CD8-positive, alpha-beta memory T cell (primary cell): ENCODE measurements around the gene ATP9A. TPM values are rescaled to one million over a fixed set of nuclear protein-coding genes. Genes with fewer than 3 reads are reported as not detected.
A peak's percentile ranks its signal among the peaks of the same experiment; 100 is the strongest.

ENCODE experiments used
- CTCF ChIA-PET: fragments of 350-600 bp; sonication (Branson Sonifier 250); formaldehyde crosslinking; loops from one replicate; lab custom pipeline; 2021; ENCODE audit warnings: antibody characterized with exemption; lab: Charles Lee
- POLR2A ChIA-PET: fragments of 350-600 bp; sonication (Branson Sonifier 250); formaldehyde crosslinking; loops from one replicate; lab custom pipeline; 2021; ENCODE audit warnings: antibody characterized with exemption; lab: Charles Lee
- DNase-seq, 5 donors: peaks; one replicate each; pipeline versions ENCODE4 v3.0.0 to v3.0.0-alpha.2; 2020 to 2022; ENCODE audit warnings: mixed read lengths in 1 of 5
- H3K27ac ChIP-seq: one replicate; pipeline ENCODE4 v1.7.0; 2013; ENCODE audit warnings: low read depth, mild to moderate bottlenecking, low read length, moderate library complexity
- H3K27me3 ChIP-seq: 2 replicates; pipeline ENCODE4 v1.7.0; 2013; ENCODE audit warnings: low read length, mild to moderate bottlenecking; ENCODE audit not compliant: insufficient read depth, poor library complexity, severe bottlenecking
- H3K36me3 ChIP-seq: 2 replicates; pipeline ENCODE4 v1.7.0; 2013; ENCODE audit warnings: mild to moderate bottlenecking, low read length, moderate library complexity; ENCODE audit not compliant: insufficient read depth
- H3K4me1 ChIP-seq: 2 replicates; pipeline ENCODE4 v1.7.0; 2013; ENCODE audit warnings: mild to moderate bottlenecking, low read length, moderate library complexity; ENCODE audit not compliant: insufficient read depth
- H3K4me3 ChIP-seq: 2 replicates; pipeline ENCODE4 v1.7.0; 2013; ENCODE audit warnings: mild to moderate bottlenecking, low read length
- H3K9me3 ChIP-seq: 2 replicates; pipeline ENCODE4 v1.7.0; 2013; ENCODE audit warnings: mild to moderate bottlenecking, low read length
- H3K27ac Mint-ChIP-seq, 8 donors: one replicate each; pipeline ENCODE4 v1.8.0; 2020 to 2021; ENCODE audit warnings: mixed read lengths in 8 of 8, mild to moderate bottlenecking in 6 of 8, inconsistent platforms in 3 of 8, moderate library complexity in 3 of 8
- H3K27me3 Mint-ChIP-seq, 2 donors: one replicate each; pipeline ENCODE4 v1.8.0; 2020 to 2021; ENCODE audit warnings: mixed read lengths in 2 of 2, mild to moderate bottlenecking in 1 of 2, moderate library complexity in 1 of 2
- H3K36me3 Mint-ChIP-seq, 3 donors: one replicate each; pipeline ENCODE4 v1.8.0; 2020 to 2021; ENCODE audit warnings: mixed read lengths in 3 of 3, inconsistent platforms in 1 of 3, mild to moderate bottlenecking in 1 of 3
- H3K4me1 Mint-ChIP-seq, 3 donors: one replicate each; pipeline ENCODE4 v1.8.0; 2020 to 2021; ENCODE audit warnings: mixed read lengths in 3 of 3, inconsistent platforms in 1 of 3, mild to moderate bottlenecking in 1 of 3
- H3K4me3 Mint-ChIP-seq, 7 donors: one replicate each; pipeline ENCODE4 v1.8.0; 2020 to 2021; ENCODE audit warnings: mixed read lengths in 7 of 7, mild to moderate bottlenecking in 6 of 7, moderate library complexity in 4 of 7, inconsistent platforms in 2 of 7
- H3K9me3 Mint-ChIP-seq, 5 donors: one replicate each; pipeline ENCODE4 v1.8.0; 2020 to 2022; ENCODE audit warnings: mixed read lengths in 5 of 5, mild to moderate bottlenecking in 3 of 5, moderate library complexity in 2 of 5, inconsistent platforms in 1 of 5
- polyA plus RNA-seq: library from polyadenylated mRNA; unstranded; fragments of 300-500 nt; fragmentation: Illumina TruSeq; gene quantifications from one replicate; pipeline ENCODE4 v1.2.3, GENCODE V29; 2021
- total RNA-seq, 2 experiments: library from RNA; stranded (reverse); gene quantifications; one replicate each; pipeline ENCODE4 v1.2.3, GENCODE V29; 2021

Gene ATP9A
- total and polyA plus RNA-seq, 3 experiments from 2014 or later, result 0.46 to 2.3 (median 2.0) TPM

DNA sequence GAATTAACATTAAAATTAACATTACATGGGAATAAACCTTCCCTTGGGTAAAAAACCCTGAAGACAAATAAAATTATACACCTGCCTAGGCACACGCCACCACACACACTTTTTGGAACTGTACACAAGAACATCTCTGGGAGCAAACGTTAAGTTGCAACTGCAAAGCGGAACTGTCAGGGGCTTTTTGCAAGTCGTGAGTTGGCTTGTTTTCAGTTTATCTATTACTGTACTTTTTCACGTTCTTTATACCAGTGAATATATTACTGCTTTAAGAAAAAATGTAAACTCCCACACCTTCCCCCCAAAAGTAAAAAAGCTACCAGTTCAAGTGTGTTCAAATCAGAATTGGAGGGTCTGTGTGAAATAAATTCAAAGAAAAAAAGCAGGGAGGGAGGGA is 160.1 kb downstream of the ATP9A start:
- H3K27ac ChIP-seq, result no peak overlapping the region
- no peak overlapping the region for H3K4me3 ChIP-seq
- H3K9me3 Mint-ChIP-seq, result no peaks in the 10 kb centered on the region
- H3K27me3 Mint-ChIP-seq, result peaks cover 16 to 28% of the 10 kb centered on the region in 2 donors
- H3K36me3 Mint-ChIP-seq, result peaks cover 0 to 4% (median 0%) of the 10 kb centered on the region in 3 donors
- ChIA-PET CTCF (interaction anchor here (0.7 to 2.7 kb wide), 3 partner anchors 12 to 16 kb away, joined by 3 to 9 read pairs (median 4); no protein-coding TSS in a partner anchor), POLR2A (no interaction called here)
- no peaks in the 10 kb centered on the region for H3K4me1 ChIP-seq
- H3K4me1 Mint-ChIP-seq, result peaks cover 26 to 43% (median 40%) of the 10 kb centered on the region in 3 donors
- H3K4me3 Mint-ChIP-seq, result peak overlapping the region; percentile 43 to 70 (median 63)
- H3K36me3 ChIP-seq, result no peaks in the 10 kb centered on the region
- no peaks in the 10 kb centered on the region for H3K27me3 ChIP-seq
- H3K9me3 ChIP-seq, result no peaks in the 10 kb centered on the region
- no peak for DNase-seq
- peak overlapping the region in 4 of 8 donors; percentile 3 to 73 (median 26) for H3K27ac Mint-ChIP-seq

DNA sequence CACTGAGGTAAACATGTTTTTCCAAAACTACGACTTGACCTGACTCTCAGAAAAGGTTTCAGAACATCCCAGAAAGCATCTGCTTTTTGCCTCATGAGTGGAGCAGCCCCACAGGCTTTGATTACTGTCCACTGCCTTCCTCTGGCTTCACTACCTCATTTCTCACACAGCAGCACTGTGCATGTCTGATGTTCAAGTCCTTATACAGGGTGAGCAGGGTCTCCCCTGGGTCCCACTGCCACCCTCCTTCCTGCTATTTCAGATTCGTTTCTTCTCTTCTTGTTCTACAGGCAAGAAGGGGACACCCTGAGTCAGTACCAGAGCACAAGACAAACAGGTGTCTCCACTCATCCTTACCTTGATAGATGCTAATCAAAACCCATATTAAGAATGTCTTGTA is 161.0 kb downstream of the ATP9A start:
- CTCF ChIA-PET, result interaction anchor here (2.7 kb wide), 1 partner anchor 11 kb away, joined by 9 read pairs; no protein-coding TSS in a partner anchor
- Histone ChIP-seq H3K4me3 (no peak overlapping the region), H3K36me3 (no peaks in the 10 kb centered on the region), H3K9me3 (no peaks in the 10 kb centered on the region), H3K4me1 (no peaks in the 10 kb centered on the region), H3K27ac (no peak overlapping the region), H3K27me3 (no peaks in the 10 kb centered on the region)
- Mint-ChIP-seq H3K4me1 (peaks cover 26 to 43% (median 40%) of the 10 kb centered on the region in 3 donors), H3K27me3 (peaks cover 16 to 28% of the 10 kb centered on the region in 2 donors), H3K9me3 (no peaks in the 10 kb centered on the region), H3K4me3 (peak overlapping the region in 5 of 7 donors; percentile 3 to 54 (median 32)), H3K27ac (peak overlapping the region in 1 of 8 donors; percentile 45), H3K36me3 (peaks cover 0 to 3% (median 0%) of the 10 kb centered on the region in 3 donors)
- no peak for DNase-seq
- POLR2A ChIA-PET, result no interaction called here

DNA sequence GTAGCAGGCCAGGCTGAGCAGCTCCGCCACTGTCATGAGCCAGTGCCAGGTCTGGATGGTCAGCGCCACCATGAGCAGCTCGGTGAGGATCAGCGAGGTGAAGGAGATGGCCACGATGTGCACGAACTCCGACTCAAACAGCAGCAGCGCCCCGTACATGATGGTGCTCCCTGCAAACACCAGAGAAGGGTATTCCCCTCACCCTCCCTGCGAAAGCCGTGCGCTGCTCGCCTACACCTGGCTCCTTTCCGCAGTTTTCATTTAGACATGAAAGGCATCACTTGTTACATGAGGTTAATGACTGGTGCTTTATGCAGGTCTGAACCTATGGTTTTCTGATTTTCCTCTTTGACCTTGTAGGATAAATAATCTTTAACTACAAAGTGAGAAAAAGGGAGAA is 163.3 kb downstream of the ATP9A start:
- H3K4me1 ChIP-seq, result no peaks in the 10 kb centered on the region
- H3K27ac ChIP-seq, result no peak overlapping the region
- H3K27me3 ChIP-seq, result no peaks in the 10 kb centered on the region
- Mint-ChIP-seq H3K9me3 (no peaks in the 10 kb centered on the region), H3K4me3 (peak overlapping the region in 5 of 7 donors; percentile 4 to 69 (median 54)), H3K36me3 (peaks cover 0 to 2% (median 0%) of the 10 kb centered on the region in 3 donors), H3K27me3 (peaks cover 13 to 24% of the 10 kb centered on the region in 2 donors), H3K27ac (peak overlapping the region in 3 of 8 donors; percentile 35 to 73 (median 50)), H3K4me1 (peaks cover 15 to 25% (median 25%) of the 10 kb centered on the region in 3 donors)
- no peaks in the 10 kb centered on the region for H3K9me3 ChIP-seq
- no peak for DNase-seq
- H3K4me3 ChIP-seq, result no peak overlapping the region
- H3K36me3 ChIP-seq, result no peaks in the 10 kb centered on the region
- POLR2A ChIA-PET, result no interaction called here
- CTCF ChIA-PET, result interaction anchor here (1.3 to 2.2 kb wide), 2 partner anchors 9 to 22 kb away, joined by 3 to 6 read pairs; no protein-coding TSS in a partner anchor

DNA sequence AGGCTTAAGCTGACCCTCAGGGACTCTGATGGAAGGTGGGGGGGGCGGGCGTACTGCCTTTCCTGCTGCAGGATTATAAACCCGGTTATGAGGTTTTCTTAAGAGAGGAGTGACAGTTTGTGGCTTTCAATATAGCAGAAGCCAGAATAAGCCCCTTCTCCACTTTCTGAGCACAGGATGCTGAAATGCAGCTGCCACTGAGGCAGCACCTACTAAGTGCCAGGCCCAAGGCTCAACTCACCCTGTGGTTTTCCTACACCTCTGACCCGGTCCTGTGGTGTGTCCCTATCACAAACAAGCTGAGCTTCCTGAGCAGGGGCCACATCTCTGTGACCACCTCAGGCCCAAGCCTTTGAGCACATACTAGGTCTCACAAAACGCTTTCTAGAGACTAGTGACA is 166.1 kb downstream of the ATP9A start:
- ChIA-PET POLR2A (no interaction called here), CTCF (no interaction called here)
- H3K9me3 Mint-ChIP-seq, result no peaks in the 10 kb centered on the region
- H3K27me3 Mint-ChIP-seq, result peaks cover 5 to 9% of the 10 kb centered on the region in 2 donors
- peaks cover under 1 to 4% (median 1%) of the 10 kb centered on the region in 3 donors for H3K4me1 Mint-ChIP-seq
- Histone ChIP-seq H3K4me1 (no peaks in the 10 kb centered on the region), H3K36me3 (no peaks in the 10 kb centered on the region), H3K27ac (no peak overlapping the region), H3K4me3 (no peak overlapping the region), H3K27me3 (no peaks in the 10 kb centered on the region), H3K9me3 (no peaks in the 10 kb centered on the region)
- H3K27ac Mint-ChIP-seq, result no peak overlapping the region
- H3K36me3 Mint-ChIP-seq, result no peaks in the 10 kb centered on the region
- no peak for DNase-seq
- H3K4me3 Mint-ChIP-seq, result no peak overlapping the region

DNA sequence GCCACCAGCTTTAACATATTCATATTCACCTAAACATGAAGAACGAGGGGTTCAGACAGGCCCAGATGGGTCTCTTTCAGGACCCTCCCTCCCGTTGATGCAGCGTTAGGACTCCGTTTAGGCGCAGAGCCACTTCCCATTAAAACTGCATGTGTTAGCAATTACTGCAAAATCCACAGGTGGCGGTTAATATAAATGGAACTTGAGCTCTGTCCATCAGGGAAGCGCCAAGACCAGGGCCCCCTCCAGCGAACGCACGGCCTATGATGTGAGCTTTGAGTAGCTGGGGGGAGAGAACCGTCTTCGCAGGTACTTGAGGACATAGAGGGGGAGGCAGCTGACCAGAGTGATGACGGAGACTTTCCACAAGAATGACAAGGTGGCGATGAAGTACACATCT is 167.2 kb downstream of the ATP9A start:
- Mint-ChIP-seq H3K27ac (no peak overlapping the region), H3K9me3 (no peaks in the 10 kb centered on the region), H3K4me1 (peaks cover 0 to 4% (median under 1%) of the 10 kb centered on the region in 3 donors), H3K27me3 (peaks cover 4 to 7% of the 10 kb centered on the region in 2 donors), H3K36me3 (no peaks in the 10 kb centered on the region), H3K4me3 (no peak overlapping the region)
- no peak for DNase-seq
- H3K27ac ChIP-seq, result no peak overlapping the region
- no peak overlapping the region for H3K4me3 ChIP-seq
- H3K4me1 ChIP-seq, result no peaks in the 10 kb centered on the region
- H3K36me3 ChIP-seq, result no peaks in the 10 kb centered on the region
- H3K27me3 ChIP-seq, result no peaks in the 10 kb centered on the region
- CTCF ChIA-PET, result interaction anchor here (0.7 to 0.8 kb wide), 2 partner anchors 13 to 214 kb away, joined by 3 to 4 read pairs; no protein-coding TSS in a partner anchor
- POLR2A ChIA-PET, result interaction anchor here (0.9 kb wide), 1 partner anchor 9 kb away, joined by 4 read pairs; no protein-coding TSS in a partner anchor
- H3K9me3 ChIP-seq, result no peaks in the 10 kb centered on the region

DNA sequence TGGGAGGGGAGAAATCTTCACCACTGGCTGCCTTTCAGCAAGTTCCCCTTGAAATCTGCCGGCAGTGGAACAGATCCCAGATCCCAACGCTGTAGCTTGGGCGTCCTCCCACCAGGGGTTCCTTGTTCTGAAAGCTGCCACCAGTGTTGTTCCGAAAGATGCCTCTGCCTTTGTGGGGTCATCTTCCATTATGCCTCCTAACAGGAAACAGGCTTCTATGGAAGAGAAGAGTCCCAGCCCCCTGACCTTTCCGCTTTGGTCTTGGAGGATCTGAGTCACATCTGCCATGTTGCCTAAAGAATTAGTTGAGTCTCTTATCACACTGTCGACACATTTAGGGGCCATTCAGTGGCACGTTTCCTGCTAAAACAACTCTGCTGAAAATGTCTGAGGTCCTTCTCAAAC is 168.2 kb downstream of the ATP9A start:
- Mint-ChIP-seq H3K27ac (no peak overlapping the region), H3K4me1 (peaks cover 3 to 7% (median 6%) of the 10 kb centered on the region in 3 donors)

DNA sequence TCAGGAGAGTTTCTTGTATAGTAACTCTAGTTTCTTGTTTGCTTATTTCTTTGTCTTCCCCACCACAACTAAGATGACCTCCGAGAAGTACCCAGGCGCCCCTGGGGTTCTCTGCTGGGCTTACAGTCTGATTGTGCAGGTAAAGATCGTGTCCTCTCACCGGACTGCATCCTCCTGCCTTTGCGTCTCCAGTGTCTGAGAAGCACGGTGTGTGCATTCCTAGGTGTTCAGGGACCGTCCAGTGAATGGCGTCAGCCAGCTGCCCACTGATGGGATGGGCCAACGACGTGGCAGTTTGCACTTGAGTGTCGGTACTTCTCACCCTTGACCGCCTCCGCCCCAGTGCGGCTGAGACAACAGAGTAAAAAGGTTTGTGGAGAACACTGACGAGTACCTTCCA is 169.6 kb downstream of the ATP9A start:
- H3K4me1 ChIP-seq, result peaks cover 10% of the 10 kb centered on the region
- H3K27ac ChIP-seq, result no peak overlapping the region
- CTCF ChIA-PET, result interaction anchor here (4.7 to 4.8 kb wide), 2 partner anchors 212 to 226 kb away, joined by 30 to 51 read pairs; no protein-coding TSS in a partner anchor
- POLR2A ChIA-PET, result no interaction called here
- Mint-ChIP-seq H3K36me3 (no peaks in the 10 kb centered on the region), H3K4me1 (peaks cover 11 to 21% (median 16%) of the 10 kb centered on the region in 3 donors), H3K4me3 (no peak overlapping the region), H3K27ac (no peak overlapping the region), H3K27me3 (peaks cover 0 to 7% of the 10 kb centered on the region in 2 donors), H3K9me3 (no peaks in the 10 kb centered on the region)
- no peaks in the 10 kb centered on the region for H3K36me3 ChIP-seq
- H3K27me3 ChIP-seq, result no peaks in the 10 kb centered on the region
- no peak for DNase-seq
- no peaks in the 10 kb centered on the region for H3K9me3 ChIP-seq
- no peak overlapping the region for H3K4me3 ChIP-seq

More for the DNA sequence above, 168.2 kb downstream of the ATP9A start:
- H3K9me3 ChIP-seq, result no peaks in the 10 kb centered on the region
- Mint-ChIP-seq H3K36me3 (no peaks in the 10 kb centered on the region), H3K4me3 (peak overlapping the region in 1 of 7 donors; percentile 27), H3K27me3 (peaks cover 2 to 7% of the 10 kb centered on the region in 2 donors), H3K9me3 (no peaks in the 10 kb centered on the region)
- H3K27me3 ChIP-seq, result no peaks in the 10 kb centered on the region
- H3K27ac ChIP-seq, result no peak overlapping the region
- peaks cover 5% of the 10 kb centered on the region for H3K4me1 ChIP-seq
- H3K4me3 ChIP-seq, result no peak overlapping the region
- no peaks in the 10 kb centered on the region for H3K36me3 ChIP-seq
- CTCF ChIA-PET, result no interaction called here
- DNase-seq, result no peak
- POLR2A ChIA-PET, result no interaction called here
